Breast epithelium (tissue), 3 donors: Measurements from ENCODE around the gene HRK.

Experiments used
- POLR2A ChIP-seq: fragments of 450-650 bp; IDR thresholded peaks from one replicate; pipeline ENCODE4 v1.6.1; 2016; ENCODE audit warnings: antibody characterized with exemption, mild to moderate bottlenecking, moderate library complexity
- TF ChIP-seq, protein P1 (sequence below), 3 donors: fragments of 450-650 bp; IDR thresholded peaks; one replicate each; pipeline ENCODE4 v1.5.1; 2016 to 2017; ENCODE audit warnings: antibody characterized with exemption in 3 of 3, mild to moderate bottlenecking in 3 of 3, moderate library complexity in 3 of 3

GRCh38 chr12:116881325-116881876 lies at the start of gene HRK:
- no peak for TF ChIP-seq POLR2A
- TF ChIP-seq, protein P1, sequence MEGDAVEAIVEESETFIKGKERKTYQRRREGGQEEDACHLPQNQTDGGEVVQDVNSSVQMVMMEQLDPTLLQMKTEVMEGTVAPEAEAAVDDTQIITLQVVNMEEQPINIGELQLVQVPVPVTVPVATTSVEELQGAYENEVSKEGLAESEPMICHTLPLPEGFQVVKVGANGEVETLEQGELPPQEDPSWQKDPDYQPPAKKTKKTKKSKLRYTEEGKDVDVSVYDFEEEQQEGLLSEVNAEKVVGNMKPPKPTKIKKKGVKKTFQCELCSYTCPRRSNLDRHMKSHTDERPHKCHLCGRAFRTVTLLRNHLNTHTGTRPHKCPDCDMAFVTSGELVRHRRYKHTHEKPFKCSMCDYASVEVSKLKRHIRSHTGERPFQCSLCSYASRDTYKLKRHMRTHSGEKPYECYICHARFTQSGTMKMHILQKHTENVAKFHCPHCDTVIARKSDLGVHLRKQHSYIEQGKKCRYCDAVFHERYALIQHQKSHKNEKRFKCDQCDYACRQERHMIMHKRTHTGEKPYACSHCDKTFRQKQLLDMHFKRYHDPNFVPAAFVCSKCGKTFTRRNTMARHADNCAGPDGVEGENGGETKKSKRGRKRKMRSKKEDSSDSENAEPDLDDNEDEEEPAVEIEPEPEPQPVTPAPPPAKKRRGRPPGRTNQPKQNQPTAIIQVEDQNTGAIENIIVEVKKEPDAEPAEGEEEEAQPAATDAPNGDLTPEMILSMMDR (IDR thresholded peaks at IDR 0.05): no peak
